Gastrocnemius medialis (tissue), 4 donors: ENCODE results near the gene RELA. TPM values are rescaled to one million over a fixed set of nuclear protein-coding genes. Genes with fewer than 3 reads are reported as not detected.

Experiments
- ATAC-seq, 2 donors: fragments of 150-250 bp; one replicate each; pipeline ENCODE4 v1.9.1; 2016
- DNase-seq, 2 donors: peaks; one replicate each; pipeline ENCODE4 v3.0.0-alpha.2; 2019
- H3K27ac ChIP-seq, 4 donors: fragments of 200-600 bp; sonication (generic); 1 replicate in 1 of 4; 2 replicates in 3 of 4; pipeline ENCODE4 v1.5.1; 2016 to 2018; ENCODE audit warnings: mild to moderate bottlenecking in 2 of 4, moderate library complexity in 1 of 4
- H3K27me3 ChIP-seq, 3 donors: fragments of 200-600 bp; sonication (generic) in 2 of 3; 1 replicate in 1 of 3; 2 replicates in 2 of 3; pipeline versions ENCODE4 v1.5.1 to v1.6.0; 2016 to 2019; ENCODE audit warnings: mild to moderate bottlenecking in 1 of 3, moderate library complexity in 1 of 3
- H3K36me3 ChIP-seq, 2 donors: fragments of 200-600 bp; sonication (generic) in 1 of 2; one replicate each; pipeline ENCODE4 v1.5.1; 2017 to 2018
- H3K4me1 ChIP-seq, 2 donors: fragments of 200-600 bp; sonication (generic) in 1 of 2; one replicate each; pipeline ENCODE4 v1.5.1; 2016 to 2017; ENCODE audit warnings: mild to moderate bottlenecking in 2 of 2
- H3K4me3 ChIP-seq, 4 donors: fragments of 200-600 bp; sonication (generic) in 3 of 4; 1 replicate in 1 of 4; 2 replicates in 3 of 4; pipeline ENCODE4 v1.5.1; 2016 to 2019; ENCODE audit warnings: mild to moderate bottlenecking in 2 of 4
- H3K9me3 ChIP-seq, 3 donors: fragments of 200-600 bp; sonication (generic) in 2 of 3; 1 replicate in 1 of 3; 2 replicates in 2 of 3; pipeline ENCODE4 v1.5.1; 2016 to 2019
- CTCF ChIP-seq, 5 experiments: fragments of 450-650 bp in 3 of 5; fragments of 200-600 bp in 2 of 5; sonication (generic) in 2 of 5; IDR thresholded peaks in 4 of 5; conservative IDR thresholded peaks in 1 of 5; 1 replicate in 4 of 5; 2 replicates in 1 of 5; pipeline ENCODE4 v1.5.1; 2016 to 2019; ENCODE audit warnings: antibody characterized with exemption in 5 of 5, mild to moderate bottlenecking in 3 of 5, moderate library complexity in 3 of 5
- POLR2A ChIP-seq, 2 donors: fragments of 450-650 bp; IDR thresholded peaks; one replicate each; pipeline ENCODE4 v1.6.1; 2017; ENCODE audit warnings: antibody characterized with exemption in 2 of 2, mild to moderate bottlenecking in 2 of 2, moderate library complexity in 2 of 2
- in situ Hi-C, 4 donors: fragments of 200-750 bp; cut with MboI; loops; one replicate each; pipeline versions ENCODE4 v1.15.0 to v1.8.0; 2017; ENCODE audit warnings: low sequenced_read_pairs in 4 of 4
- intact Hi-C: fragments of 100-400 bp; cut with DNase I; formaldehyde crosslinking; loops from one replicate; pipeline ENCODE4 v1.15.1; 2023; ENCODE audit warnings: low total_unique reads
- microRNA-seq, 2 donors: library from miRNA; unstranded; fragments of <30 nt; microRNA quantifications; one replicate each; pipeline ENCODE4, GENCODE V29; 2016; ENCODE audit warnings: borderline replicate concordance in 2 of 2
- total RNA-seq, 4 donors: library from RNA; depleted of rRNA; stranded (reverse); fragments of >200 nt; gene quantifications; one replicate each; pipeline versions ENCODE4 v1.1.0 to v1.2.3, GENCODE V29; 2016

Gene RELA
- total RNA-seq, 4 donors from 2014 or later, result 39.7 to 68.3 (median 56.3) TPM

GRCh38 chr11:65604258-65604657, 58.5 kb downstream of the RELA start:
- Histone ChIP-seq H3K4me1 (peaks cover 12 to 18% of the 10 kb centered on the region in 2 donors), H3K27ac (no peak overlapping the region), H3K27me3 (no peaks in the 10 kb centered on the region), H3K36me3 (peaks cover 0 to 34% of the 10 kb centered on the region in 2 donors), H3K4me3 (no peak overlapping the region), H3K9me3 (no peaks in the 10 kb centered on the region)
- in situ Hi-C loops (no loop called here), intact Hi-C loops (no loop called here)
- ATAC-seq, result no peak
- no peak for TF ChIP-seq CTCF (IDR thresholded peaks at IDR 0.05 in 4 of 5, conservative IDR thresholded peaks at IDR 0.05 in 1 of 5)
- no peak for TF ChIP-seq POLR2A (IDR thresholded peaks at IDR 0.05)
- DNase-seq, result no peak

Small RNAs within 50 kb of the gene (microRNA-seq; reads per million reads assigned to microRNA genes)
- gene MIR4489, result 0 reads per million in 2 donors
- 0 reads per million in 2 donors for gene MIR4690

Other genes starting within 250 kb of the RELA start
- 100 to 1,000 TPM in 1 of 4 donors, 10 to 100 TPM in 3; 24.1 to 472 (median 32.8) TPM for gene NEAT1, start 240.1 kb downstream of the RELA start, total RNA-seq
- 1,000 to 10,000 TPM in 3 of 4 donors, 100 to 1,000 TPM in 1; 874 to 6,745 (median 1,938) TPM for gene MALAT1, start 163.9 kb downstream of the RELA start, total RNA-seq
- 100 to 1,000 TPM; 120 to 162 (median 133) TPM for gene SCYL1, start 137.8 kb downstream of the RELA start, total RNA-seq
- 10 to 100 TPM; 18.5 to 56.6 (median 35.6) TPM for gene LTBP3, start 104.6 kb downstream of the RELA start, total RNA-seq
- gene ZNRD2, start 92.4 kb downstream of the RELA start, total RNA-seq, result 10 to 100 TPM; 54.7 to 99.4 (median 75.3) TPM
- gene FAM89B, start 90.4 kb downstream of the RELA start, total RNA-seq, result 100 to 1,000 TPM in 3 of 4 donors, 10 to 100 TPM in 1; 86.6 to 154 (median 119) TPM
- 100 to 1,000 TPM; 191 to 374 (median 250) TPM for gene EHBP1L1, start 86.9 kb downstream of the RELA start, total RNA-seq
- gene KCNK7, start 67.1 kb downstream of the RELA start, total RNA-seq, result 10 to 100 TPM in 1 of 4 donors, under 1 TPM in 1, not detected in 2; 0.39 to 18.6 TPM
- gene MAP3K11, start 48.7 kb downstream of the RELA start, total RNA-seq, result 10 to 100 TPM in 3 of 4 donors, 1 to 10 TPM in 1; 10.0 to 13.8 (median 11.1) TPM
- gene PCNX3, start 47.1 kb downstream of the RELA start, total RNA-seq, result 10 to 100 TPM in 3 of 4 donors, 1 to 10 TPM in 1; 7.6 to 15.6 (median 13.1) TPM
- gene SIPA1, start 24.8 kb downstream of the RELA start, total RNA-seq, result 10 to 100 TPM in 2 of 4 donors, 1 to 10 TPM in 2; 6.7 to 10.9 (median 10.0) TPM
- 10 to 100 TPM; 40.0 to 69.4 (median 50.0) TPM for gene KAT5, start 49.3 kb upstream of the RELA start, total RNA-seq
- gene RNASEH2C, start 57.9 kb upstream of the RELA start, total RNA-seq, result 100 to 1,000 TPM in 1 of 4 donors, 10 to 100 TPM in 3; 36.5 to 101 (median 62.4) TPM
- gene AP5B1, start 118.1 kb upstream of the RELA start, total RNA-seq, result 10 to 100 TPM; 20.3 to 42.5 (median 29.7) TPM
- under 1 TPM in 1 of 4 donors, not detected in 3; 0.15 TPM for gene OVOL1, start 124.1 kb upstream of the RELA start, total RNA-seq
- under 1 TPM in 1 of 4 donors, not detected in 3; 0.11 TPM for gene SNX32, start 171.0 kb upstream of the RELA start, total RNA-seq
- 100 to 1,000 TPM; 153 to 371 (median 251) TPM for gene CFL1, start 195.3 kb upstream of the RELA start, total RNA-seq
- 10 to 100 TPM; 26.4 to 44.9 (median 34.8) TPM for gene MUS81, start 197.5 kb upstream of the RELA start, total RNA-seq
- 10 to 100 TPM; 20.6 to 24.1 (median 22.9) TPM for gene EFEMP2, start 209.9 kb upstream of the RELA start, total RNA-seq
- gene CTSW, start 216.9 kb upstream of the RELA start, total RNA-seq, result under 1 TPM in 3 of 4 donors, not detected in 1; 0.20 to 0.49 (median 0.32) TPM
- gene FIBP, start 225.6 kb upstream of the RELA start, total RNA-seq, result 10 to 100 TPM; 39.6 to 79.3 (median 53.0) TPM
- gene CCDC85B, start 227.8 kb upstream of the RELA start, total RNA-seq, result 10 to 100 TPM; 25.4 to 81.3 (median 42.4) TPM
- gene FOSL1, start 237.5 kb upstream of the RELA start, total RNA-seq, result 1 to 10 TPM in 3 of 4 donors, under 1 TPM in 1; 0.36 to 9.3 (median 5.2) TPM